NCI-H2196 treated with DMSO at 0.1 percent for 48 hours (cell line): ENCODE data around the gene GAL3ST2.
"Not testable (repeated sequence)": the region's sequence is repeated elsewhere in the genome, so short reads cannot be mapped to it uniquely, and the experiment has no call there.

Source experiments
- DNase-seq: peaks from one replicate; lab custom pipeline; 2025; ENCODE audit not compliant: unreplicated experiment; lab: John Stamatoyannopoulos, UW

Gene GAL3ST2

GRCh38 chr2:241791385-241791784 is 14.8 kb downstream of the GAL3ST2 start:
- not testable (repeated sequence) for DNase-seq

GRCh38 chr2:241793385-241793784 is 16.8 kb downstream of the GAL3ST2 start:
- DNase-seq: no peak

GRCh38 chr2:241794250-241794823 is 17.7 kb downstream of the GAL3ST2 start:
- no peak for DNase-seq

GRCh38 chr2:241795021-241795999 is 18.7 kb downstream of the GAL3ST2 start:
- no peak for DNase-seq

- DNase-seq: no peak
Observed at GRCh38 chr2:241796209-241796608, 19.6 kb downstream of the GAL3ST2 start.

- no peak for DNase-seq
Observed at GRCh38 chr2:241796610-241797138, 20.1 kb downstream of the GAL3ST2 start.

GRCh38 chr2:241797441-241798080 is 20.9 kb downstream of the GAL3ST2 start:
- peak; percentile 64 for DNase-seq

- peak; percentile 85 for DNase-seq
Observed at GRCh38 chr2:241798081-241798630, 21.5 kb downstream of the GAL3ST2 start.

- no peak for DNase-seq
Observed at GRCh38 chr2:241798631-241799521, 22.3 kb downstream of the GAL3ST2 start.

- no peak for DNase-seq
Observed at GRCh38 chr2:241799522-241800197, 23.0 kb downstream of the GAL3ST2 start.

GRCh38 chr2:241800198-241800903 is 23.7 kb downstream of the GAL3ST2 start:
- not testable (repeated sequence) for DNase-seq

- DNase-seq: no peak
Observed at GRCh38 chr2:241801611-241802420, 25.2 kb downstream of the GAL3ST2 start.

GRCh38 chr2:241802421-241803318 is 26.0 kb downstream of the GAL3ST2 start:
- no peak for DNase-seq

GRCh38 chr2:241803387-241804325 is 27.0 kb downstream of the GAL3ST2 start:
- DNase-seq: peak; percentile 63

GRCh38 chr2:241804326-241805229 is 28.0 kb downstream of the GAL3ST2 start:
- no peak for DNase-seq
